GM12878 (cell line): Measurements from ENCODE around the gene FURIN. TPM values are rescaled to one million over a fixed set of nuclear protein-coding genes. Genes with fewer than 3 reads are reported as not detected.

Experiments used
- CEBPB ChIP-seq, 2 experiments: fragments of 150-350 bp in 1 of 2; IDR thresholded peaks; 2 replicates each; pipeline ENCODE4 v1.6.1; 2012 to 2014; ENCODE audit warnings: low read depth in 2 of 2, low read length in 2 of 2, borderline replicate concordance in 1 of 2, inconsistent platforms in 1 of 2
- DPF2 ChIP-seq: fragments of 450-650 bp; IDR thresholded peaks from 2 replicates; pipeline ENCODE4 v1.6.1; 2017; ENCODE audit warnings: mild to moderate bottlenecking
- HDAC6 ChIP-seq: fragments of 200-600 bp; sonication (generic); IDR thresholded peaks from one replicate; pipeline ENCODE4 v1.8.0; 2017; ENCODE audit warnings: antibody characterized with exemption; ENCODE audit not compliant: unreplicated experiment
- HDGF ChIP-seq: fragments of 450-650 bp; IDR thresholded peaks from 2 replicates; pipeline ENCODE4 v1.6.1; 2016; ENCODE audit warnings: antibody characterized with exemption
- MEF2B ChIP-seq: fragments of 450-650 bp; IDR thresholded peaks from 2 replicates; pipeline ENCODE4 v1.6.1; 2018; ENCODE audit warnings: mild to moderate bottlenecking, moderate library complexity; ENCODE audit not compliant: partially characterized antibody, poor library complexity, severe bottlenecking
- RELA ChIP-seq: fragments of 450-650 bp; IDR thresholded peaks from 2 replicates; pipeline ENCODE4 v1.8.0; 2014; ENCODE audit warnings: borderline replicate concordance; ENCODE audit not compliant: partially characterized antibody
- SP1 ChIP-seq: IDR thresholded peaks from one replicate; pipeline ENCODE4 v1.6.1; 2011; ENCODE audit warnings: low read depth, low read length
- SREBF2 ChIP-seq: IDR thresholded peaks from 2 replicates; pipeline ENCODE4 v1.6.1; 2012; ENCODE audit warnings: mild to moderate bottlenecking, low read length
- SUPT20H ChIP-seq: IDR thresholded peaks from 2 replicates; pipeline ENCODE4 v1.6.1; 2011; ENCODE audit warnings: low read depth, mild to moderate bottlenecking, low read length, moderate library complexity, borderline replicate concordance; ENCODE audit not compliant: control insufficient read depth
- TAF1 ChIP-seq: IDR thresholded peaks from 2 replicates; pipeline ENCODE4 v1.6.1; 2011; ENCODE audit warnings: mild to moderate bottlenecking, low read depth, low read length, borderline replicate concordance
- ZSCAN29 ChIP-seq: fragments of 450-650 bp; IDR thresholded peaks from 2 replicates; pipeline ENCODE4 v1.6.1; 2017; ENCODE audit warnings: mild to moderate bottlenecking, moderate library complexity
- polyA plus RNA-seq, 11 experiments: library from polyadenylated mRNA; depleted of rRNA in 4 of 11; unstranded in 6 of 11; stranded (reverse) in 5 of 11; fragments of >200 nt; fragmentation: Nextera tagmentation in 4 of 11; fragmentation: Illumina TruSeq in 1 of 11; extraction: Ambion mirVana in 4 of 11; extraction: Trizol in 1 of 11; gene quantifications; 1 replicate in 1 of 11; 2 replicates in 10 of 11; pipeline versions ENCODE4 v1.2.1 to v1.2.3, GENCODE V29; 2011 to 2016; ENCODE audit warnings: inconsistent platforms in 2 of 11, missing spikeins in 2 of 11, low read depth in 1 of 11
- total RNA-seq, 4 experiments: library from RNA; depleted of rRNA in 3 of 4; stranded (reverse); fragments of >200 nt in 3 of 4; fragmentation: Illumina TruSeq in 1 of 4; extraction: Trizol in 1 of 4; gene quantifications; 2 replicates each; pipeline versions ENCODE4 v1.2.1 to v1.2.3, GENCODE V29; 2013 to 2021
- TF ChIP-seq, protein P1 (sequence below): fragments of 450-650 bp; formaldehyde crosslinking; IDR thresholded peaks from 2 replicates; pipeline ENCODE4 v1.5.0; 2022; ENCODE audit warnings: mild to moderate bottlenecking, missing genetic modification characterization
- TF ChIP-seq, protein P2 (sequence below): fragments of 450-650 bp; IDR thresholded peaks from 2 replicates; pipeline ENCODE4 v1.6.1; 2017; ENCODE audit warnings: mild to moderate bottlenecking, moderate library complexity
- TF ChIP-seq, protein P3 (sequence below): IDR thresholded peaks from 2 replicates; pipeline ENCODE4 v1.6.1; 2012; ENCODE audit warnings: improper control_type of control experiment, low read depth, low read length; ENCODE audit not compliant: insufficient replicate concordance

FURIN gene
- total and polyA plus RNA-seq, 10 of the 15 experiments (the other 5 are each of a cell fraction or from before 2014, with no cell fraction given), result 0.47 to 39.9 (median 8.0) TPM

DNA sequence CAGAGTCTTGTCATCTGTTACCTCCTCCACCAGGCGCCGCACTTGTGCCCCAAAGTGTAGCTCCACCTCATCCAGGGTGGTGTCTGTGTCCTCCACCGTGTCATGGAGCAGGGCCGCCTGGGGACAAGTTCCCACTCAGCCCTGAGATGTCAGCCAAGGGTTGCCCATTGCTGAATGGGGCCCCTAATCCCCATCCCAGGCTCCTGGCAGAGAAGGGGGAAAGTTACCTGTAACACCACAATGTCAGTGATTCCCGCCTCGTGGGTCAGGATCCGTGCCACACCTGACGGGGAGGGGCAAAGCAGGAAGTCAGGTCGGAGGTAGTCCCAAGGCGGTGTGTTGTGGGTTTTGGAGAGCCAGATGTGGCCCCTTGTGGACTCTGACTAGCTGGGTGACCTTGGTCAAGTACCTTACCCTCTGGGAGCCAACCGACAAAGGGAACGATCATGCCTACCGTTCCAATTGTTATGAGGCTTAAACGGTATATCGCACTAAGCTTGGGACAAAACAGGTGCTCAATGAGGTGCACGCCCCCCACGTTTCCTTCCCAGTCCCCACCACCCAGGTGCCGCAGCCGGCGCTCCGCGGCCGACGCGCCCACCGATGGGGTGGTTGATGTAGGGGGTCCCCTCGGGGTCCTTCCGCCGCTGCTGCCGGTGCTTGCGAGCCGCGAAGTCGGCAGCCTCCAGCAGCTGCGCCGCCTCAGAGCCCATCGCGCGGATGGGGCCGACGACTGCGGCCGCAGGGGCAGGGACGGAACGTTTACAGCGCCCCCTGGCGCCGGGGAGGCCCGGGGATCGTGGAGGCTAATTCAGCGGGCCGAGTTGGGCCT lies 63.7 kb downstream of the FURIN start, which contains the start of gene HDDC3 (continued):
- TF ChIP-seq, protein P1, sequence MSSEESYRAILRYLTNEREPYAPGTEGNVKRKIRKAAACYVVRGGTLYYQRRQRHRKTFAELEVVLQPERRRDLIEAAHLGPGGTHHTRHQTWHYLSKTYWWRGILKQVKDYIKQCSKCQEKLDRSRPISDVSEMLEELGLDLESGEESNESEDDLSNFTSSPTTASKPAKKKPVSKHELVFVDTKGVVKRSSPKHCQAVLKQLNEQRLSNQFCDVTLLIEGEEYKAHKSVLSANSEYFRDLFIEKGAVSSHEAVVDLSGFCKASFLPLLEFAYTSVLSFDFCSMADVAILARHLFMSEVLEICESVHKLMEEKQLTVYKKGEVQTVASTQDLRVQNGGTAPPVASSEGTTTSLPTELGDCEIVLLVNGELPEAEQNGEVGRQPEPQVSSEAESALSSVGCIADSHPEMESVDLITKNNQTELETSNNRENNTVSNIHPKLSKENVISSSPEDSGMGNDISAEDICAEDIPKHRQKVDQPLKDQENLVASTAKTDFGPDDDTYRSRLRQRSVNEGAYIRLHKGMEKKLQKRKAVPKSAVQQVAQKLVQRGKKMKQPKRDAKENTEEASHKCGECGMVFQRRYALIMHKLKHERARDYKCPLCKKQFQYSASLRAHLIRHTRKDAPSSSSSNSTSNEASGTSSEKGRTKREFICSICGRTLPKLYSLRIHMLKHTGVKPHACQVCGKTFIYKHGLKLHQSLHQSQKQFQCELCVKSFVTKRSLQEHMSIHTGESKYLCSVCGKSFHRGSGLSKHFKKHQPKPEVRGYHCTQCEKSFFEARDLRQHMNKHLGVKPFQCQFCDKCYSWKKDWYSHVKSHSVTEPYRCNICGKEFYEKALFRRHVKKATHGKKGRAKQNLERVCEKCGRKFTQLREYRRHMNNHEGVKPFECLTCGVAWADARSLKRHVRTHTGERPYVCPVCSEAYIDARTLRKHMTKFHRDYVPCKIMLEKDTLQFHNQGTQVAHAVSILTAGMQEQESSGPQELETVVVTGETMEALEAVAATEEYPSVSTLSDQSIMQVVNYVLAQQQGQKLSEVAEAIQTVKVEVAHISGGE (CRISPR knock-in tag), result no peak
- no peak for TF ChIP-seq CEBPB (IDR thresholded peaks at IDR 0.05; ENCODE audit: borderline replicate concordance in 1 of 2, low read depth in 2 of 2, low read length in 2 of 2)
- TF ChIP-seq SP1, result no peak
- peak; percentile 88; the same call in 1 of the 2 replicates for TF ChIP-seq TAF1
- TF ChIP-seq MEF2B, result peak; percentile 25
- no peak for TF ChIP-seq SUPT20H
- peak; percentile 79; the same call in 1 of the 2 replicates for TF ChIP-seq HDGF
- no peak for TF ChIP-seq HDAC6
- TF ChIP-seq, protein P2, sequence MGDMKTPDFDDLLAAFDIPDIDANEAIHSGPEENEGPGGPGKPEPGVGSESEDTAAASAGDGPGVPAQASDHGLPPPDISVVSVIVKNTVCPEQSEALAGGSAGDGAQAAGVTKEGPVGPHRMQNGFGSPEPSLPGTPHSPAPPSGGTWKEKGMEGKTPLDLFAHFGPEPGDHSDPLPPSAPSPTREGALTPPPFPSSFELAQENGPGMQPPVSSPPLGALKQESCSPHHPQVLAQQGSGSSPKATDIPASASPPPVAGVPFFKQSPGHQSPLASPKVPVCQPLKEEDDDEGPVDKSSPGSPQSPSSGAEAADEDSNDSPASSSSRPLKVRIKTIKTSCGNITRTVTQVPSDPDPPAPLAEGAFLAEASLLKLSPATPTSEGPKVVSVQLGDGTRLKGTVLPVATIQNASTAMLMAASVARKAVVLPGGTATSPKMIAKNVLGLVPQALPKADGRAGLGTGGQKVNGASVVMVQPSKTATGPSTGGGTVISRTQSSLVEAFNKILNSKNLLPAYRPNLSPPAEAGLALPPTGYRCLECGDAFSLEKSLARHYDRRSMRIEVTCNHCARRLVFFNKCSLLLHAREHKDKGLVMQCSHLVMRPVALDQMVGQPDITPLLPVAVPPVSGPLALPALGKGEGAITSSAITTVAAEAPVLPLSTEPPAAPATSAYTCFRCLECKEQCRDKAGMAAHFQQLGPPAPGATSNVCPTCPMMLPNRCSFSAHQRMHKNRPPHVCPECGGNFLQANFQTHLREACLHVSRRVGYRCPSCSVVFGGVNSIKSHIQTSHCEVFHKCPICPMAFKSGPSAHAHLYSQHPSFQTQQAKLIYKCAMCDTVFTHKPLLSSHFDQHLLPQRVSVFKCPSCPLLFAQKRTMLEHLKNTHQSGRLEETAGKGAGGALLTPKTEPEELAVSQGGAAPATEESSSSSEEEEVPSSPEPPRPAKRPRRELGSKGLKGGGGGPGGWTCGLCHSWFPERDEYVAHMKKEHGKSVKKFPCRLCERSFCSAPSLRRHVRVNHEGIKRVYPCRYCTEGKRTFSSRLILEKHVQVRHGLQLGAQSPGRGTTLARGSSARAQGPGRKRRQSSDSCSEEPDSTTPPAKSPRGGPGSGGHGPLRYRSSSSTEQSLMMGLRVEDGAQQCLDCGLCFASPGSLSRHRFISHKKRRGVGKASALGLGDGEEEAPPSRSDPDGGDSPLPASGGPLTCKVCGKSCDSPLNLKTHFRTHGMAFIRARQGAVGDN, result peak; percentile 39
- TF ChIP-seq, protein P3, sequence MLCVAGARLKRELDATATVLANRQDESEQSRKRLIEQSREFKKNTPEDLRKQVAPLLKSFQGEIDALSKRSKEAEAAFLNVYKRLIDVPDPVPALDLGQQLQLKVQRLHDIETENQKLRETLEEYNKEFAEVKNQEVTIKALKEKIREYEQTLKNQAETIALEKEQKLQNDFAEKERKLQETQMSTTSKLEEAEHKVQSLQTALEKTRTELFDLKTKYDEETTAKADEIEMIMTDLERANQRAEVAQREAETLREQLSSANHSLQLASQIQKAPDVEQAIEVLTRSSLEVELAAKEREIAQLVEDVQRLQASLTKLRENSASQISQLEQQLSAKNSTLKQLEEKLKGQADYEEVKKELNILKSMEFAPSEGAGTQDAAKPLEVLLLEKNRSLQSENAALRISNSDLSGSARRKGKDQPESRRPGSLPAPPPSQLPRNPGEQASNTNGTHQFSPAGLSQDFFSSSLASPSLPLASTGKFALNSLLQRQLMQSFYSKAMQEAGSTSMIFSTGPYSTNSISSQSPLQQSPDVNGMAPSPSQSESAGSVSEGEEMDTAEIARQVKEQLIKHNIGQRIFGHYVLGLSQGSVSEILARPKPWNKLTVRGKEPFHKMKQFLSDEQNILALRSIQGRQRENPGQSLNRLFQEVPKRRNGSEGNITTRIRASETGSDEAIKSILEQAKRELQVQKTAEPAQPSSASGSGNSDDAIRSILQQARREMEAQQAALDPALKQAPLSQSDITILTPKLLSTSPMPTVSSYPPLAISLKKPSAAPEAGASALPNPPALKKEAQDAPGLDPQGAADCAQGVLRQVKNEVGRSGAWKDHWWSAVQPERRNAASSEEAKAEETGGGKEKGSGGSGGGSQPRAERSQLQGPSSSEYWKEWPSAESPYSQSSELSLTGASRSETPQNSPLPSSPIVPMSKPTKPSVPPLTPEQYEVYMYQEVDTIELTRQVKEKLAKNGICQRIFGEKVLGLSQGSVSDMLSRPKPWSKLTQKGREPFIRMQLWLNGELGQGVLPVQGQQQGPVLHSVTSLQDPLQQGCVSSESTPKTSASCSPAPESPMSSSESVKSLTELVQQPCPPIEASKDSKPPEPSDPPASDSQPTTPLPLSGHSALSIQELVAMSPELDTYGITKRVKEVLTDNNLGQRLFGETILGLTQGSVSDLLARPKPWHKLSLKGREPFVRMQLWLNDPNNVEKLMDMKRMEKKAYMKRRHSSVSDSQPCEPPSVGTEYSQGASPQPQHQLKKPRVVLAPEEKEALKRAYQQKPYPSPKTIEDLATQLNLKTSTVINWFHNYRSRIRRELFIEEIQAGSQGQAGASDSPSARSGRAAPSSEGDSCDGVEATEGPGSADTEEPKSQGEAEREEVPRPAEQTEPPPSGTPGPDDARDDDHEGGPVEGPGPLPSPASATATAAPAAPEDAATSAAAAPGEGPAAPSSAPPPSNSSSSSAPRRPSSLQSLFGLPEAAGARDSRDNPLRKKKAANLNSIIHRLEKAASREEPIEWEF, result no peak
- TF ChIP-seq RELA, result peak; percentile 38
- TF ChIP-seq ZSCAN29, result no peak
- TF ChIP-seq SREBF2, result no peak
- peak; percentile 85 for TF ChIP-seq DPF2
